ENCODE results near the gene TUSC7.

The TUSC7 gene

GRCh38 chr3:116709479-116709878 lies at the start of gene TUSC7:
TSS of gene TUSC7 (plus strand) at chr3:116709779.
- no peak for DNase-seq

GRCh38 chr3:116661196-116661595 lies 48.4 kb upstream of the TUSC7 start:
- no peak for DNase-seq

- DNase-seq, result no peak
These were observed 46.1 kb upstream of the TUSC7 start for GRCh38 chr3:116663161-116664110.

- DNase-seq, result no peak
These were observed 42.3 kb upstream of the TUSC7 start for GRCh38 chr3:116667324-116667723.

GRCh38 chr3:116667791-116668190 lies 41.8 kb upstream of the TUSC7 start:
- DNase-seq, result no peak

GRCh38 chr3:116669576-116669975 lies 40.0 kb upstream of the TUSC7 start:
- DNase-seq, result no peak

GRCh38 chr3:116671151-116671550 lies 38.4 kb upstream of the TUSC7 start:
- no peak for DNase-seq

- DNase-seq, result no peak
These were observed 30.7 kb upstream of the TUSC7 start for GRCh38 chr3:116678853-116679252.

- no peak for DNase-seq
These were observed 18.5 kb upstream of the TUSC7 start for GRCh38 chr3:116691041-116691440.

GRCh38 chr3:116701070-116701469 lies 8.5 kb upstream of the TUSC7 start:
- no peak for DNase-seq

GRCh38 chr3:116702334-116702733 lies 7.2 kb upstream of the TUSC7 start:
- DNase-seq, result no peak

GRCh38 chr3:116707531-116707930 lies 2.0 kb upstream of the TUSC7 start:
- no peak for DNase-seq

- DNase-seq, result no peak
These were observed 6.9 kb downstream of the TUSC7 start for GRCh38 chr3:116716490-116716889.

- DNase-seq, result no peak
These were observed 8.0 kb downstream of the TUSC7 start for GRCh38 chr3:116717566-116717965.

- no peak for DNase-seq
These were observed 18.9 kb downstream of the TUSC7 start for GRCh38 chr3:116728454-116728853.

GRCh38 chr3:116734243-116734642 lies 24.7 kb downstream of the TUSC7 start:
- DNase-seq, result no peak

- DNase-seq, result no peak
These were observed 30.1 kb downstream of the TUSC7 start for GRCh38 chr3:116739678-116740077.

- no peak for DNase-seq
These were observed 30.7 kb downstream of the TUSC7 start for GRCh38 chr3:116740293-116740692.

- DNase-seq, result no peak
These were observed 31.9 kb downstream of the TUSC7 start for GRCh38 chr3:116741467-116741866.

- no peak for DNase-seq
These were observed 33.5 kb downstream of the TUSC7 start for GRCh38 chr3:116743062-116743461.

GRCh38 chr3:116749388-116749787 lies 39.8 kb downstream of the TUSC7 start:
- DNase-seq, result no peak

- DNase-seq, result no peak
These were observed 47.7 kb downstream of the TUSC7 start for GRCh38 chr3:116757315-116757714.

GRCh38 chr3:116759316-116759715 lies 49.7 kb downstream of the TUSC7 start:
- DNase-seq, result no peak

Data from activated CD8-positive, alpha-beta memory T cell treated with anti-CD3 and anti-CD28 coated beads, Interleukin-2, amount 50 U/mL, for 4 hours (primary cell).